IMR-90 (cell line): Measurements from ENCODE around the gene CLCN6. TPM values are rescaled to one million over a fixed set of nuclear protein-coding genes. Genes with fewer than 3 reads are reported as not detected.

Source experiments
- ATAC-seq: fragments of 200-7000 bp; cut with Tn5 transposase; 2 replicates; pipeline ENCODE4 v1.9.1; 2020; ENCODE audit warnings: low read depth, mild to moderate bottlenecking, moderate library complexity
- BruUV-seq: library from RNA; stranded (reverse); fragments of 400-500 nt; replicated peaks from 2 replicates; lab custom pipeline; 2021; lab: Mats Ljungman, UMichigan
- CTCF ChIA-PET: fragments of 300-600 bp; formaldehyde crosslinking; extraction: SDS; loops from one replicate; lab custom pipeline; 2021; ENCODE audit warnings: antibody characterized with exemption; lab: Yijun Ruan, JAX
- POLR2A ChIA-PET: fragments of 300-600 bp; sonication (Branson Sonifier 250); formaldehyde crosslinking; loops from one replicate; lab custom pipeline; 2022; ENCODE audit warnings: antibody characterized with exemption; ENCODE audit not compliant: unreplicated experiment; lab: Charles Lee
- DNase-seq: peaks from one replicate; pipeline ENCODE4 v3.0.0; 2013
- H2AFZ ChIP-seq: replicated peaks from 2 replicates; pipeline ENCODE3; 2013; ENCODE audit warnings: low read length, mild to moderate bottlenecking; ENCODE audit not compliant: poor library complexity
- H2AK5ac ChIP-seq: 2 replicates; pipeline ENCODE4 v1.6.1; 2013; ENCODE audit warnings: low read depth, low read length, inconsistent platforms
- H2AK9ac ChIP-seq: replicated peaks from 2 replicates; pipeline ENCODE3; 2013; ENCODE audit warnings: mild to moderate bottlenecking, low read depth, low read length, moderate library complexity; ENCODE audit not compliant: poor library complexity
- H2BK120ac ChIP-seq: 2 replicates; pipeline ENCODE4 v1.6.1; 2013; ENCODE audit warnings: low read depth, low read length, inconsistent platforms
- H2BK15ac ChIP-seq: 3 replicates; pipeline ENCODE4 v1.6.1; 2013; ENCODE audit warnings: low read depth, low read length, inconsistent platforms
- H2BK20ac ChIP-seq: 2 replicates; pipeline ENCODE4 v1.6.1; 2013; ENCODE audit warnings: low read depth, mild to moderate bottlenecking, inconsistent platforms, low read length, moderate library complexity
- H2BK5ac ChIP-seq: 2 replicates; pipeline ENCODE4 v1.6.1; 2013; ENCODE audit warnings: mild to moderate bottlenecking, low read depth, low read length, inconsistent platforms; ENCODE audit not compliant: poor library complexity, severe bottlenecking
- H3K14ac ChIP-seq: replicated peaks from 2 replicates; pipeline ENCODE4 v1.6.1; 2013; ENCODE audit warnings: low read depth, low read length, inconsistent platforms
- H3K18ac ChIP-seq: 2 replicates; pipeline ENCODE4 v1.6.1; 2013; ENCODE audit warnings: low read depth, low read length, control low read depth
- H3K23ac ChIP-seq: 2 replicates; pipeline ENCODE4 v1.6.1; 2013; ENCODE audit warnings: low read depth, low read length, inconsistent platforms
- H3K27ac ChIP-seq: 2 replicates; pipeline ENCODE4 v1.5.1; 2013; ENCODE audit warnings: mild to moderate bottlenecking, control low read depth, low read length; ENCODE audit not compliant: insufficient read depth
- H3K27me3 ChIP-seq: 2 replicates; pipeline ENCODE4 v1.6.1; 2013; ENCODE audit warnings: low read length; ENCODE audit not compliant: control insufficient read depth, insufficient read depth
- H3K36me3 ChIP-seq: 2 replicates; pipeline ENCODE4 v1.6.1; 2013; ENCODE audit warnings: low read length, mixed read lengths; ENCODE audit not compliant: control insufficient read depth, insufficient read depth
- H3K4ac ChIP-seq: 2 replicates; pipeline ENCODE4 v1.6.1; 2013; ENCODE audit warnings: low read depth, low read length, inconsistent platforms
- H3K4me1 ChIP-seq: 2 replicates; pipeline ENCODE4 v1.6.1; 2013; ENCODE audit warnings: low read length, mixed read lengths; ENCODE audit not compliant: control insufficient read depth, insufficient read depth
- H3K4me2 ChIP-seq: 2 replicates; pipeline ENCODE4 v1.6.1; 2013; ENCODE audit warnings: low read depth, mild to moderate bottlenecking, control low read depth, low read length, moderate library complexity
- H3K4me3 ChIP-seq: 2 replicates; pipeline ENCODE4 v1.5.1; 2013; ENCODE audit warnings: low read depth, mild to moderate bottlenecking, control low read depth, low read length, moderate library complexity; ENCODE audit not compliant: insufficient read depth
- H3K56ac ChIP-seq: 2 replicates; pipeline ENCODE4 v1.6.1; 2013; ENCODE audit warnings: low read length, inconsistent platforms; ENCODE audit not compliant: insufficient read depth; ENCODE audit errors: extremely low read depth
- H3K79me1 ChIP-seq, 2 experiments: 2 replicates each; pipeline ENCODE4 v1.6.1; 2013; ENCODE audit warnings: low read length in 2 of 2, inconsistent platforms in 1 of 2, low read depth in 1 of 2
- H3K9ac ChIP-seq: 2 replicates; pipeline ENCODE4 v1.6.1; 2013; ENCODE audit warnings: low read depth, low read length, control low read depth
- H3K9me1 ChIP-seq: 2 replicates; pipeline ENCODE4 v1.6.1; 2013; ENCODE audit warnings: low read length, inconsistent platforms; ENCODE audit not compliant: insufficient read depth
- H3K9me3 ChIP-seq: 2 replicates; pipeline ENCODE4 v1.6.1; 2013; ENCODE audit warnings: low read length; ENCODE audit not compliant: control insufficient read depth, insufficient read depth
- H4K20me1 ChIP-seq: 2 replicates; pipeline ENCODE4 v1.6.1; 2013; ENCODE audit warnings: low read length, inconsistent platforms; ENCODE audit not compliant: insufficient read depth
- H4K5ac ChIP-seq: 2 replicates; pipeline ENCODE4 v1.6.1; 2013; ENCODE audit warnings: mild to moderate bottlenecking, low read depth, low read length, control low read depth
- H4K8ac ChIP-seq, 2 experiments: 2 replicates each; pipeline ENCODE4 v1.6.1; 2013; ENCODE audit warnings: low read depth in 2 of 2, low read length in 2 of 2, control low read depth in 1 of 2, inconsistent platforms in 1 of 2
- H4K91ac ChIP-seq: 2 replicates; pipeline ENCODE4 v1.6.1; 2013; ENCODE audit warnings: low read depth, low read length, inconsistent platforms; ENCODE audit not compliant: insufficient read depth
- BHLHE40 ChIP-seq: fragments of 150-350 bp; IDR thresholded peaks from 2 replicates; pipeline ENCODE4 v1.6.1; 2016; ENCODE audit warnings: mild to moderate bottlenecking, low read depth, low read length
- CEBPB ChIP-seq: IDR thresholded peaks from 2 replicates; pipeline ENCODE4 v1.6.1; 2012; ENCODE audit warnings: low read depth, low read length, improper control_type of control experiment
- CHD1 ChIP-seq: IDR thresholded peaks from 2 replicates; pipeline ENCODE4 v1.6.1; 2012; ENCODE audit warnings: low read depth, low read length, improper control_type of control experiment
- CTCF ChIP-seq: conservative IDR thresholded peaks from 2 replicates; pipeline ENCODE4 v1.5.1; 2012; ENCODE audit warnings: mild to moderate bottlenecking, low read depth, low read length, improper control_type of control experiment
- ELK1 ChIP-seq: fragments of 150-350 bp; IDR thresholded peaks from 2 replicates; pipeline ENCODE4 v1.6.1; 2016; ENCODE audit warnings: low read depth, mild to moderate bottlenecking, low read length, moderate library complexity, borderline replicate concordance
- FOS ChIP-seq: fragments of 150-350 bp; IDR thresholded peaks from 2 replicates; pipeline ENCODE4 v1.6.1; 2016; ENCODE audit warnings: low read depth, low read length
- MAFK ChIP-seq: IDR thresholded peaks from 2 replicates; pipeline ENCODE4 v1.6.1; 2012; ENCODE audit warnings: low read depth, low read length, improper control_type of control experiment
- MAZ ChIP-seq: IDR thresholded peaks from 2 replicates; pipeline ENCODE4 v1.6.1; 2012; ENCODE audit warnings: low read depth, mild to moderate bottlenecking, low read length, improper control_type of control experiment, moderate library complexity, borderline replicate concordance
- MXI1 ChIP-seq: IDR thresholded peaks from 2 replicates; pipeline ENCODE4 v1.6.1; 2012; ENCODE audit warnings: low read depth, mild to moderate bottlenecking, low read length, moderate library complexity, borderline replicate concordance
- NFE2L2 ChIP-seq: fragments of 150-350 bp; IDR thresholded peaks from 2 replicates; pipeline ENCODE4 v1.6.1; 2016; ENCODE audit warnings: low read depth, mild to moderate bottlenecking, low read length
- POLR2A ChIP-seq: IDR thresholded peaks from 2 replicates; pipeline ENCODE4 v1.6.1; 2012; ENCODE audit warnings: mild to moderate bottlenecking, low read depth, low read length
- RAD21 ChIP-seq: IDR thresholded peaks from 2 replicates; pipeline ENCODE4 v1.6.1; 2012; ENCODE audit warnings: low read length, improper control_type of control experiment
- RCOR1 ChIP-seq: IDR thresholded peaks from 2 replicates; pipeline ENCODE4 v1.6.1; 2012; ENCODE audit warnings: mild to moderate bottlenecking, low read length, improper control_type of control experiment; ENCODE audit not compliant: insufficient replicate concordance
- RFX5 ChIP-seq: IDR thresholded peaks from 2 replicates; pipeline ENCODE4 v1.8.0; 2012; ENCODE audit warnings: low read depth, mild to moderate bottlenecking, low read length, moderate library complexity
- SMC3 ChIP-seq: fragments of 150-350 bp; IDR thresholded peaks from 2 replicates; pipeline ENCODE4 v1.6.1; 2016; ENCODE audit warnings: low read depth, mild to moderate bottlenecking, antibody characterized with exemption, low read length, moderate library complexity
- USF2 ChIP-seq: fragments of 150-350 bp; IDR thresholded peaks from 2 replicates; pipeline ENCODE4 v1.6.1; 2017; ENCODE audit warnings: mild to moderate bottlenecking, antibody characterized with exemption, low read length, low read depth
- WGBS, 2 experiments: methylation state at CpG; one replicate each; pipeline versions ENCODE4 v1.1.5 to v1.1.7; 2013; ENCODE audit warnings: missing lambda C conversion rate in 2 of 2; ENCODE audit not compliant: insufficient read length in 1 of 2; ENCODE audit errors: extremely low coverage in 2 of 2; 5-methylcytosine and 5-hydroxymethylcytosine counted together
- dilution Hi-C: fragments of 300-500 bp; cut with HindIII; formaldehyde crosslinking; loops from one replicate; pipeline ENCODE4 v1.14.3; 2018; ENCODE audit warnings: low sequenced_read_pairs; ENCODE audit not compliant: unreplicated experiment
- in situ Hi-C: fragments of 300-500 bp; cut with MboI; formaldehyde crosslinking; loops from 3 replicates; pipeline ENCODE4 v1.14.3; 2019; ENCODE audit warnings: low sequenced_read_pairs, inconsistent platforms, mixed read lengths
- intact Hi-C: fragments of 100-400 bp; cut with micrococcal nuclease; formaldehyde crosslinking; loops from 2 replicates; pipeline ENCODE4 v1.10.0; 2022
- polyA plus RNA-seq, 3 experiments: library from polyadenylated mRNA; depleted of rRNA; stranded (reverse); fragments of >200 nt; gene quantifications; 2 replicates each; pipeline ENCODE4 v1.2.3, GENCODE V29; 2012; ENCODE audit warnings: low replicate concordance in 1 of 3
- total RNA-seq: library from RNA; depleted of rRNA; stranded (reverse); fragments of >200 nt; gene quantifications from 2 replicates; pipeline ENCODE4 v1.2.3, GENCODE V29; 2012

The CLCN6 gene
- total and polyA plus RNA-seq, 2 of the 4 experiments (the other 2 are of a cell fraction) = 4.1 to 10.6 TPM

DNA sequence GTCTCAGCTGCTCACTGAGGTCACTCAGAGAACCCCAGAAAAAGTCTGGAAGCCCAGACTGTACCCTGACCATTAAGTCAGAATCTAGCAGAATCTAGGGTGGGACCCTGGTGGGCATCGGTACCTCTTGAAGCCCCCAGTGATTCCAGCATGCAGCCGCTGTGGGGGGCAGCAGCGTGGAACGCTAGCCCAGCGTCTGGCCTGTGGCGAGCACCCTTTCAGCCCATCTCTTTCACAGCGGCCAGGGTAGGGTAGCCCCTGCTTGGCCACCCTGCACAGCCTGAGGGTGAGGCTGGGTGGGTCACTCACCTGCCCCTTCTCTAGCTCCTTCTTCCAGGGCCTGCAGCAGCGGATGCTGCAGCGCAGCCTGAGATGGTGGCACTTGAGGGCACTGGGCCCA lies 27.7 kb upstream of the CLCN6 start:
- no peak overlapping the region for H3K4me2 ChIP-seq
- H3K27ac ChIP-seq = no peak overlapping the region
- H4K8ac ChIP-seq = no peak overlapping the region
- no peak overlapping the region for H4K5ac ChIP-seq
- H3K4me3 ChIP-seq = no peak overlapping the region
- no peak overlapping the region for H2BK15ac ChIP-seq
- H2AK9ac ChIP-seq = no peak overlapping the region
- no peaks in the 10 kb centered on the region for H4K20me1 ChIP-seq
- H3K56ac ChIP-seq = no peak overlapping the region
- no peaks in the 10 kb centered on the region for H3K9me1 ChIP-seq
- H3K23ac ChIP-seq = no peak overlapping the region
- no TSS peak for BruUV-seq
- H3K14ac ChIP-seq = no peak overlapping the region
- H3K79me1 ChIP-seq = no peaks in the 10 kb centered on the region
- H4K91ac ChIP-seq = no peak overlapping the region
- H3K27me3 ChIP-seq = peaks cover 2% of the 10 kb centered on the region
- in situ Hi-C loops (no loop called here), dilution Hi-C loops (no loop called here), intact Hi-C loops (no loop called here)
- DNase-seq (no peak), ATAC-seq (no peak)
- H2AK5ac ChIP-seq = no peak overlapping the region
- H3K9me3 ChIP-seq = no peaks in the 10 kb centered on the region
- no peak overlapping the region for H3K4ac ChIP-seq
- H3K9ac ChIP-seq = no peak overlapping the region
- no peaks in the 10 kb centered on the region for H3K36me3 ChIP-seq
- H3K4me1 ChIP-seq = no peaks in the 10 kb centered on the region
- no peak overlapping the region for H3K18ac ChIP-seq
- WGBS, 2 experiments = 94% methylated on average over 6 of the region's 9 CpGs; no CpG with 5 or more reads in 1 of the 2 experiments
- ChIA-PET POLR2A (no interaction called here), CTCF (interaction anchor here (1.2 kb wide), 1 partner anchor 8 kb away, joined by 3 read pairs; no protein-coding TSS in a partner anchor)
- no peak for TF ChIP-seq POLR2A
- no peak for TF ChIP-seq USF2
- no peak for TF ChIP-seq CTCF
- no peak for TF ChIP-seq RAD21
- TF ChIP-seq MAZ = no peak
- TF ChIP-seq SMC3 = no peak
- TF ChIP-seq RFX5 = no peak
- no peak for TF ChIP-seq ELK1
- no peak for TF ChIP-seq FOS
- TF ChIP-seq RCOR1 = no peak
- TF ChIP-seq MAFK = no peak
- TF ChIP-seq CEBPB = no peak
- no peak for TF ChIP-seq BHLHE40
- no peak for TF ChIP-seq CHD1
- TF ChIP-seq MXI1 = no peak
- no peak for TF ChIP-seq NFE2L2
- no peak overlapping the region for H2BK5ac ChIP-seq
- H2BK120ac ChIP-seq = no peak overlapping the region
- no peak overlapping the region for H2AFZ ChIP-seq
- H2BK20ac ChIP-seq = no peak overlapping the region
